HG03457 (cell line): ENCODE results near the gene PRR5.
"Not testable (repeated sequence)": the region's sequence is repeated elsewhere in the genome, so short reads cannot be mapped to it uniquely, and the experiment has no call there.

Experiments used
- ATAC-seq: cut with Tn5 transposase; IDR thresholded peaks from one replicate; pipeline ENCODE4 v1.9.1; 2021; ENCODE audit warnings: moderate number of reproducible peaks; ENCODE audit not compliant: unreplicated experiment

Gene PRR5

DNA sequence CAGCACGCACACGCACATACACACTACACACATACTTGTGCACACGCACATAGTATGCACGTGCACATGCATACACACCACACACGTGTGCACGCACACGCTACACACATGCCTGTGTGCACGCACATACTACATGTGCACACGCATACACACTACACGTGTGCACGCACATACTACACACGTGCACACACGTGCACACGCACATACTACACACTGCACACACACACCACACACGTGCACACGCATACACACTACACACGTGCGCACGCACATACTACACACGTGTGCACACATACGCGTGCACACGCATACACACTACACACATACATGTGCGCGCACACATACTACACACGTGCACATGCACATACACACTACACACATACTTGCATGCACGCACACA lies 30.7 kb downstream of the PRR5 start:
- ATAC-seq = no peak

DNA sequence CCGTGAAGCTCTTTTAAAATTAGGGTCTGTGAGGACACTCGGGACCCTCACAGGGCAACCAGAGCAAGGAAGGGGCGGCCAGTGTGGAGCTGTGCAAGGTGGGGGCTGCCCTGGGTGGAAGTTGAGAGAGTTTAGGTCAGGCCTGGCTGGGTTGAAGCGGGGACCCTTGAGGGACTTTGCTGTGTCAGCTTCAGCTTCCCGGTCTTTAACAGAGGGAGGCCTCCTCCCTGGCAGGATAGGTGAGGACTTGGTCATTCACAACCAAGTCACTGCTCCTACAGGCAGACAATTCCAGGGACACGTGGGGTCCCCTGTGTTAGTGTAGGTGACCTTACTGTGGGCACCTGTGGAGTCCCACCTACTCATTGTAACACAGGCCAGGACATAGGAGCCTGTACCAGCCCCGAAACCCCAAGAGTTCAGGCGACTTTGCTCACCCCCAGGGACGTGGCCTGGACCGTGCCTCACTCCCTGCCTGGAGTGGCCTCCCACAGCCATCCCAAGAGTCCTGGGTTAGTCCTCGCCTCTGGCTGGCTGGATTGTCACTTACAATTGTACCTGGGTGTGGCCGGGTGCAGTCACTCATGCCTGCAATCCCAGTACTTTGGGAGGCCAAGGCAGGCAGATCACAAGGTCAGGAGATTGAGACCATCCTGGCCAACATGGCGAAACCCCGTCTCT lies 31.6 kb downstream of the PRR5 start:
- no peak for ATAC-seq

DNA sequence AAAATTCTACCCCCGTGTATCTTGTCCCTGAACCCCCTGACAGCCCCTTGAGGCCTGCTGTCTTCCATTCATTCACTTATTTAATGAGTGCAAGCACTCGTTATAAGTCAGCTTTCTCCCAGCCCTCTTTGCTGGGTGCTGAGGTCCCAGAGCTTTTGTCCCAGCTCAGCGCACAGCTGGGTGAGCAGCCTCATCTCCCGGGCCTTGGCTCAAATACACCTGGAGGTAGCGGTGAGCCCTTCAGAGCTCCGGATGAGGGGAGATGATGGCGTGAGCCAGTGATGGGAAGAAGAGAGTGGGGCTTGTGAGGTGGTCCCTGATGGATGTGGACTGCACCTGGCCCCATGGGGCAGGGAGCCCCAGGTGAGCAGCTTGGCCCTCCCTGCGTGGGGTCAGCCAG lies 32.3 kb downstream of the PRR5 start:
- ATAC-seq = no peak

DNA sequence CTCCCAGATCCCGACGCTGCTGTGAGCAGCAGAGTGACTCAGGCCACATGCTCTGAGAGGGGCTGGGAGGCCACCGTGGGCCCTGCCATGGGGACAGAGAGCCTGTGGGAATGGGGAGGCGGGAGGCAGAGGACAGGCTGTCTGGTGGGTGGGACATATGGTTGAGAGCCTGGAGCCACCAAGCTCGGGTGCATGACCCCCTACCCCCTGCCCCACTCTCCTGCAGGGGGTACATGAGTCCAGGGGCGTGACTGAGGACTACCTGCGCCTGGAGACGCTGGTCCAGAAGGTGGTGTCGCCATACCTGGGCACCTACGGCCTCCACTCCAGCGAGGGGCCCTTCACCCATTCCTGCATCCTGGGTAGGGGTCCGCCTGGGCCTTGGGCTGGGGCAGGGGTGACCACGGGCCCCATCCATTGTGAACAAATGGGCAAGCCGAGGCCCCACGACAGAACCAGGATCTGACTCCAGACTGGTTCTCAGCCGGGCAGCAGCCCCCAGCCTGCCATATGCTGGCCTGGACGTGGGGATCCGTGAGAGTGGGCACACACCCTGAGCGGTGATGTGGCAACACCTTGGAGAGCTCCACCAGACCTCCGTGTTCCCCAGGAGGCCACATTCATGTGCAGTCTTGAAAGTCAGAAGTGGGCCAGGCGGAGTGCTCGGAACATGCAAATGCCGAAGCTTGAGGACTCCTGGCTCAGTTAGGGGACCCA lies 33.0 kb downstream of the PRR5 start:
- no peak for ATAC-seq

DNA sequence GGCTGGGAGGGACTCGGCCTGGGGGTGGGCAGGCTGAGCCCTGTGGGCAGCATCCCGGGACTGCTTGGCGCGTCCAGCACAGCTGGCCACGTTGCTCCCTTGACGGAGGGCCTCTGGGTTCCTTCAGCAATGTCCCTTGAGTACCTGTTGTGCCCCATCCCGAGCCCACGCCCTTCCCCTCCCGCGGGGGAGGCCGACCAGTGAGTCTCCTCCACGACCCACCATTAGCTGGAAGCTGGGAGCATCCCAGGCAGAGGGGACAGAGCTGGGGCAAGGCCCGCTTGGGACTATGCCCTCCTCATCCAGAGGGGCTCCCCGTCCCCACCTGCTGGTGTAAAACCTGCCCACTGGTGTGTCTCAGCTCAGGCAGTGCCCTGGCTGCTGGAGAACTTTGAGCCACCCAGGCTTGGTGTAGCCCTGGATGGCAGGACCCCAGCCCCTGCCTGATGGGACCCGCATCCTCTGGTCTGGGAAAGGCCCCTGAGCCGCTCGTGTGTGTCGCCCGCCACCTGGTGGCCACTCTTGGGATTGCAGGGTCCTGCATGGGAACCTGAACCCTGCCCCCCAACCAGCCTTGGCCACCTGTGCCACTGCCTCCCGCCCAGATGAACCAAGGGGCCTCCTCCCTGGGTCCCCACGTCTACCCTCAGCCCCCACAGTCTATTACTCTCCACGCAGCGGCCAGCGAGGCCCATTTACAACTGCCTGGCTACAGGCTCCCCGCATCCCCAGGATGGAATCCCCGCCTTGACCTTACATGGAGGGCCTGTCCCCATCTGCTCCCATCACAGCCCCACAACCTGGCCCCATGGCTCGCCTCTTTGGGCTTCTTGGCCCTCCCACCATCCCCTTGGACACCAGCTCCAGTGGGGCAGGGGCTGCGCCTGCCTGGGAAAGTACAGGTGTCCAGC lies 33.8 kb downstream of the PRR5 start:
- no peak for ATAC-seq

DNA sequence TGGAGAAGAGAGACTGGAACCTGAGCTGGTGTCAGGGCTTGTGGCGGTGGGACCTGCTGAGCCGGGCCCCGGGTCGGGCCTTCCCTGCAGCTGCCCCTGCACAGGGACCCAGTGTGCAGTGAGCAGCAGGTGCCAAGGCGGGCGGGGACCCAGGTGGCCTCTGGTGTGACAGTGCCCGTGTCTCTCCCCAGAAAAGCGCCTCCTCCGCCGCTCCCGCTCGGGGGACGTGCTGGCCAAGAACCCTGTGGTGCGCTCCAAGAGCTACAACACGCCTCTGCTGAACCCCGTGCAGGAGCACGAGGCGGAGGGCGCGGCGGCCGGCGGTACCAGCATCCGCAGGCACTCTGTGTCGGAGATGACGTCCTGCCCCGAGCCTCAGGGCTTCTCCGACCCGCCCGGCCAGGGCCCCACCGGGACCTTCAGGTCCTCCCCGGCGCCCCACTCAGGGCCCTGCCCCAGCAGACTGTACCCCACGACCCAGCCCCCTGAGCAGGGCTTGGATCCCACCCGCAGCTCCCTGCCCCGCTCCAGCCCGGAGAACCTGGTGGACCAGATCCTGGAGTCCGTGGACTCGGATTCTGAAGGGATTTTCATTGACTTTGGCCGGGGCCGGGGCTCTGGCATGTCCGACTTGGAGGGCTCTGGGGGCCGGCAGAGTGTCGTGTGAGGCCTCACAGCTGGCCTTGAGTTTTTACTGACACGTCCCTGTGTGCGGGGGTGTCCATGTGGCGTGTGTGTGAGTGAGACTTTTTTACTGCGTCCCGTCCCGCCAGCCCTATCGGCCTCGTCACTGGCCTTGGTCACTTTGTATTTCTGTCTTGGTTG lies 34.8 kb downstream of the PRR5 start:
- ATAC-seq = no peak

DNA sequence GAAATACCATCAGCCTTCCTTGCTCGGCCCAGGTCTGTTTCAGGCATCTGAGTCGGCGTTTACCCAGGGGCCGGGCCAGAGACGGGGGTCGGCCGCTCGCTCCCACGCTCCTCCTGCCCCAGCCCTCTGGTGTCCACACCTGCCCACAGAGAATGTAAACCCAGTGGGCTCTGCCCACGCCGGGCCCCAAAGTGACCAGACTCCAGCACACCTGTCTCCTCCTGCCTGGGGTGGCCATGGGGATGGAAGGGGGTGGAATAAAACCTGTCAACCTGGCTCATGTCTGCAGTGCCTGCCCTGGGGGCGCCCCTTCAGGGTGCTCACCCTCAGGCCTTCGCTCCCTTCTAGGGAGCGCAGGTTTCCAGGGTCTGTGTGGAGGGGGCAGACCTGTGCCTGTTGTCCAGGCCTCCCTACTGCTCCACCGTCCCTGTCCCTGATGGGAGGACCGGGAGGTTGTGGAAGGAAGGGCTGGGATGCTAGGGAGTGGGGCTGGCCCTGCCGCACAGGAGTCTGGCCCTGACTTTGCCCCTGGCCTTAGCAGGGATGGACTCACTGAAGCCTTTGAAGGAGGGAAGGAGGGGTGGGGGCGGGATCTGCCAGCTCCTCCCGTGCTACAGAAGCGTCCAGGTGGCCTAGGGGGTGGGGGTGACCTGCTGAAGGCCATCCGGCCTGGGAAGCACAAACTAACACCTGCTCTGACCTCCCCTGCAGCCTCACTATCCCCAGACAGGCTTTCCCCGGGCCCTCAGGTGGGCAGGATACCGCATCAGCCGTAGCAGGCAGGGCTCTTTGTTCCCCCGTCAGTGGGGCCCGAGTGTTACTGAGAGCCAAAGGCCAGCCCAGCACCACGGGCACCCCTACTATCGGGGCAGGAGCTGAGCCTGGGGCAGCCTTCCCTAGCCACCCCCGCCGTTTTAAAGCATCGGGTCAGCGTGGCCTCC lies 35.7 kb downstream of the PRR5 start:
- ATAC-seq = no peak

DNA sequence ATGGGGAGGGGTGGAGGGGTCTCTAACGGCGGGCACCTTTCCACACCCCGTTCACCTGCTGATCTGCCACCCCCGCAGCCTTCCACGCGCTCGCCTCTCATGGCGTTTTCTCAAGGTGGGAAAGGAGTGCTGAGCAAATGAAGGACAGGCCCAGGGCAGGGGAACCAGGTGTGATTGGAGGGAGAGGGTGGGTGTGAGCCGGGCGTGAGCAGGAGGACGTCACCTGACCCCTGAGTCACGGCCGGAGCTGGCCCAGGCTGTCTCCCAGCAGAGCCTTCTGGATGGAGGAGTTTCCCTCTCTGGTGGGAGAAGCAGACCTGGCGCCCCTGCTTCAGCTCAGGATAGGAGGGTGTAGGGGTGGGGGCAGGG lies 36.3 kb downstream of the PRR5 start:
- ATAC-seq = no peak

DNA sequence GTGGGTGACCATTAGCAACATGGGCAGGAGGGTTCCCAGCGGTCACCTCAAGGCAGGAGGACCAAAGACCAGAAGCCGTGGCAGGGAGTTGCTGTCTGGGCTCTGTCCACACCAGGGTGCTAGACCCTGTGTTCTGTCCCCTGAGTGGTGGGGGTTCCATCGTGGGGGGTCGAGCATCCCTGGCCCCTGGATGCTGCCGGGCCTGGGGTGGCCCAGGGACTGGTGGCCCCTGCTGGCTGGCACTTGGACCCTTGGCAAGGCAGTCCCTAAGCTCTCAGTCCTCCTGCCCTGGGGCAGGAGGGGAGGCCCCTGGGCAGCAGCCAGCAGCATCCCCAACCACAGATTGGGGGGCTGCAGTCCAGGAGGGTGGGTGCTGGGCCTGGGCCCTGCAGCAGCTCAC lies 37.0 kb downstream of the PRR5 start:
- no peak for ATAC-seq

DNA sequence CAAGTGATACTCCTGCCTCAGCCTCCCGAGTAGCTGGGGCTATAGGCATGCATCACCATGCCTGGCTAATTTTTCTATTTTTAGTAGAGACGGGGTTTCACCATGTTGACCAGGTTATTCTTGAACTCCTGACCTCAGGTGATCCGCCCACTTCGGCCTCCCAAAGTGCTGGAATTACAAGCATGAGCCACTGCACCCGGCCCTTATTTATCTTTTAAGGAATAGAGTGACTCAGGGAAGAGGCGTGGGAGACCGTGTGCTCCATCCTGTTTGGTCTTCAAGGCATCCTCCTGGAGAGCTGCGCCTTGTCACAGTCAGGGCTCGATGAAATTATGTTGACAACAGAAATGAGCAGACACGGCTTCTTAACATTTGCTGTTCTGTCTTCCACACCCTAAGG lies 37.7 kb downstream of the PRR5 start:
- ATAC-seq = not testable (repeated sequence)

DNA sequence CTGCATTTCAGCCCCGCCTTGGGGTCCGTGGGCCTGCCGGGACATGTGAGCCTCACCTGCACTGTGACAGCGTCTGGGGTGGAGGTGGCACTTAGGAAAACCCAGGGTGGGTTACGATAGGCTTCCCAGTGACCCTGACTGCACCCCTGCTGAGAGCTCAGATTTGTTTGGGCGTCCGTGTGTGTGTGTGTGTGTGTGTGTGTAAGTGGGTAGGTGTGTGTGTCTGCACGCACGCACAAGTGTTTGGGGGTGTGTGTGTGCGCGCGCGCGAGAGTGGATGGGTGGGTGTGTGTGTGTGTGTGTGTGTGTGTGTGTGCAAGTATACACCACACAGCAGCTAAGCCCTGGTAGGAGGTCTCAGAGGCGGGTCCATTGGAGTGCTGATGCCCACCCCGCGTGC lies 38.3 kb downstream of the PRR5 start:
- no peak for ATAC-seq

DNA sequence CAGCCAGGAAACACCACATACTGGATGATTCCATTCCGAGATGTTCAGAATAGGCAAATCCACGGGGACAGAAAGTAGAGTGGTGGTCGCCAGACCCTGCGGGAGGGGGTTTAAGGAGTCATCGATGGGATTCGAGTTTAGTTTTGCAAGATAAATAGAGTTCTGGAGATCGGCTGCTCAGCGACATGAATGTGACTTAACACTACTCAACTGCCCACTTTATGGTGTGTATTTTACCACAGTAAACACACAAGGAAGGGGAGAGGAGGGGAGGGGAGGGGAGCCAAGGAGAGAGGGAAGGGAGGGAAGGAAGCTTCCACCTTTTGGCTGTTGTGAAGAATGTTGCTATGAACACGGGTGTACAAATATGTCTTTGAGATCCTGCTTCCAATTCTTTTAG lies 39.9 kb downstream of the PRR5 start:
- ATAC-seq = no peak

DNA sequence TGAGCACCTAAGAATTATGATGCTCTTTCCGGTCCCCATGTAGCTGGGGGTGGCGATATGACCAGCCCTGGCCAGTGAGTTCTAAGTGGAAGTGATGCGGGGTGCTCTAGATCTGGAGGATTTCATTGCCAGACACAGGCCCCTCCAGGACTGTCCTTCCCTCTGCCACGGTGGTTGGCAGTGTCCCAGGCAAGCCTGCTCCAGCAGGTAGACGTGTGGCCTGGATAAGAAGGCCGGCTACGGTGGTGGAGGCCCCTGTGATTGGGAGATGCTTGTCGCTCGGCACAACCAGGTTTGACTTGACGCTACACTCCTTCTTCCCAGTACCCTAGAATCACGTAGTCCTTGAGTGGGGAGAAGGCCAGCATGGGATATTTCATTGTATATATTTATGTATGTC lies 41.2 kb downstream of the PRR5 start:
- ATAC-seq = no peak

DNA sequence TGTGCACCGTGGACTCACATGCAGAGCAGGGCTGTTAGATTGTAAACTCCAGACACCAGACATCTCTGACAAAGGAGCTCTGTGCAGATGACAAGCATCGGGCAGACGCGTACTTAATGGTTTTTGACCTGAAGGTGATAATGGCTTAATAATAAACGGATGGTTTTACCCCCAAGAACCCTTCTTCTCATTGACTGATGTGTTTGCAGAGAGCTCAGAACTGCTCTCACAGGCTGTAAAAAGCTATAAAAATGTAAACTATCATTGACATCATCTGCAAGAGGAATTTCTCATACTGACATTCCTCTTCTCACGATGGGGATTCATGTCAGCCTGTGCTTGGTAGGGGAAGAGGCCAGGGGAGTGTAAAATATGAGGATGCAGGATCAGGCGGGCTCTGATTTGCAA lies 41.8 kb downstream of the PRR5 start:
- no peak for ATAC-seq

DNA sequence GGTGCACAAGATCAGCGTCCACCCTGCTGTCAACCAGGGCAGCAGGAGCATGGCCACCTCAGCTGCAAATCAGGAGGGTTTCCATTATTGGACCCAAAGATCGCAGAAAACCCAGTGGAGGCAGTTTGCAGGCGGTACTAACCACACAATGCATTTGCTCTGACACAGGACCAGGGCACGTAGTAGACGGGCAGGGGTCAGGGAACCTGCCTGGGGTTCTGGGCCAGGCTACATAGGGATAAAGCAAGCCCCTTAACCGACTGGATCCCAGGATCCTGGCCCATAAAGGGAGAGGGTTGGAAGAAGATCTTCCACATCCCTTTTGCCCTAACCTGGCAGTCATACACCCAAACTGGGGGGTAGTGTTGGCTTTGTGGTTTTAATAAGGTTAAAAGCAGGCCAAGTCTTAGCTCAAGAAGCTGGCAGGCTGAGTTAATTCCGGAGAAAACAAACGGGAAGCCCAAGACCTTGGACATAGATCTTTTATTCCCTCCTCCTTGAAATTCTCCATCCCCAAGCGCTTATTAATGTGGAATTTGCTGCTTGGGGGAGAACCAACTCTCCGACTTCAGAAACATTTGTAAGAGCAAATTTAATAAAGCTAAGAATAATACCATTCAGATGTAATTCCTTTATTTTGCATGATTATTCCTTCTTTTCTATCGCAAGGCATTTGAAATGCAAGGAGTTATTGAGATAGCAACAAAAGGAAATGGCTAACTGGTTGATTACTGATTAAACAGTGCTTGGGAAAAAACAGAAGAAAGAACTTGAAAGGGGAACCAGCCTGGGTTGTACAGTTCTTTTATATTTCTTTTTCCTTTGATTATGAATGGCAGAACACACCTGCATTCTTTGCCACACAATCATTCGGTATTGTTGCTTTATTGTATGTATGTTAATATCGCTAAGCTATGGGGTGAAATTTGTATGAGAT lies 44.1 kb downstream of the PRR5 start:
- no peak for ATAC-seq

DNA sequence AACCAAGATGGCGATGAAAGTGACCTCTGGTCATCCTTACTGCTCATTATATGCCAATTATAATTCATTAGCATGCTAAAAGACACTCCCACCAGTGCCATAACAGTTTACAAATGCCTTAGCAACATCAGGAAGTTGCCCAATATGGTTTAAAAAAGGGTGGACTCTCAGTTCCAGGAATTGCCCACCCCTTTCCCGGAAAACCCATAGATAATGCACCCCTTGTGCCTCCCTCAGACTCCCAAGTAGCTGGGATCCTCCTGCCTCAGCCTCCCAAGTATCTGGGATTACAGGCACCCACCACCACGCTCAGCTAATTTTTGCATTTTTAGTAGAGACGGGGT lies 45.8 kb downstream of the PRR5 start:
- not testable (repeated sequence) for ATAC-seq

DNA sequence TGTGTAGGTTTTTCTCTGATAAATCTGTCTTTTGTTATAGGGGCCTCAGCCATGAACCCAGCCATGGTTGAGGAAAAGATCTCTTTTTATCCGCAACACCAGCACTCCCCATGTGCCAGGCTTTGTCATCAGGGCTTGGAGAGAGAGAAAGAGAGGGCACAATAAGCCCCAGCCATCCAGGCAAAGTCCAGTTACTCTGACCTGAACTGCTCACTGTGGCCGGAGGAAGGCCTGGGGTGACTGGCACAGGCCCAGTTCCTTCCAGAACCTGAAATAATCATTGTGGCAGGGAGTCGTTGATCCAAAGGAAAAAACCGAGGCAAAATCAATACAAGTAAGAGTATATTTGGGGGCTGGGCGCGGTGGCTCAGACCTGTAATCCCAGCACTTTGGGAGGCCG lies 46.5 kb downstream of the PRR5 start:
- ATAC-seq = no peak

DNA sequence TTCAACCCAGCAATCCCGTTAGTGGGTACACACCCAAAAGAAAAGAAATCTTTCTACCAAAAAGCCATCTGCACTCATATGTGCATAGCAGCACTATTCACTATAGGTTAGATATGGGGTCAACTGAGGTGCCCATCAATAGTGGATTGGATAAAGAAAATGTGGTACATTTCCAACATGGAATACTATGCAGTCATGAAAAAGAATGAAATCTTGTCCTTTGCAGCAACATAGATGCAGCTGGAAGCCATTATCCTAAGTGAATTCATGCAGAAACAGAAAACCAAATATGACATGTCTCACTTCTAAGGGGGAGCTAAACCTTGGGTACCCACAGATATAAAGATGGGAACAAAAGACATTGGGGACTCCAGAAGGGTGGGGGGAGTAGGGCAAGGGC lies 48.5 kb downstream of the PRR5 start:
- no peak for ATAC-seq
